ENCODE measurements around the gene CALHM5. TPM values are rescaled to one million over a fixed set of nuclear protein-coding genes. Genes with fewer than 3 reads are reported as not detected.

CALHM5 gene
- total RNA-seq, result 1.9 TPM
- long read RNA-seq, full-length matches to known transcripts, result 11 of 11 reads
- long read RNA-seq, partial matches to known transcripts, result 0 of 11 reads
- long read RNA-seq, other reads (novel, unspliced or antisense), result 0 of 11 reads

- H3K36me3 ChIP-seq, result no peaks in the 10 kb centered on the region
- TF ChIP-seq CTCF (IDR thresholded peaks at IDR 0.05), result peak; percentile 70
- ATAC-seq (peak; percentile 93), DNase-seq (no peak)
- intact Hi-C loops (cut with DNase I), result no loop called here
- peak within 1 kb of the TSS; percentile 43 for H3K4me3 ChIP-seq
- no peaks in the 10 kb centered on the region for H3K4me1 ChIP-seq
- H3K9me3 ChIP-seq, result no peaks in the 10 kb centered on the region
- H3K27ac ChIP-seq, result peak within 1 kb of the TSS; percentile 86
- no peaks in the 10 kb centered on the region for H3K27me3 ChIP-seq
Observed at GRCh38 chr6:116511424-116512110, at the start of gene CALHM5. TSS of gene CALHM5 (plus strand) at chr6:116511639. CDS start at chr6:116511697, 58 bp downstream.

GRCh38 chr6:116461932-116462885, 49.2 kb upstream of the CALHM5 start:
- Histone ChIP-seq H3K36me3 (no peaks in the 10 kb centered on the region), H3K27ac (no peak overlapping the region)
- peak; percentile 91 for ATAC-seq

GRCh38 chr6:116463301-116463700, 48.1 kb upstream of the CALHM5 start:
- Histone ChIP-seq H3K4me3 (no peak overlapping the region), H3K27ac (no peak overlapping the region), H3K4me1 (peaks cover 7% of the 10 kb centered on the region), H3K27me3 (peaks cover 7% of the 10 kb centered on the region), H3K36me3 (no peaks in the 10 kb centered on the region), H3K9me3 (no peaks in the 10 kb centered on the region)
- TF ChIP-seq CTCF (IDR thresholded peaks at IDR 0.05), result no peak
- intact Hi-C loops (cut with DNase I), result no loop called here
- ATAC-seq (no peak), DNase-seq (no peak)

More at GRCh38 chr6:116461932-116462885, 49.2 kb upstream of the CALHM5 start:
- Histone ChIP-seq H3K27me3 (peaks cover 7% of the 10 kb centered on the region), H3K4me3 (peak overlapping the region; percentile 47), H3K4me1 (peaks cover 7% of the 10 kb centered on the region), H3K9me3 (no peaks in the 10 kb centered on the region)
- TF ChIP-seq CTCF (IDR thresholded peaks at IDR 0.05), result no peak
- intact Hi-C loops (cut with DNase I), result no loop called here
- DNase-seq, result peak; percentile 80

- no peaks in the 10 kb centered on the region for H3K9me3 ChIP-seq
- H3K36me3 ChIP-seq, result no peaks in the 10 kb centered on the region
- no peak for TF ChIP-seq CTCF (IDR thresholded peaks at IDR 0.05)
- no peak overlapping the region for H3K4me3 ChIP-seq
- intact Hi-C loops (cut with DNase I), result no loop called here
- H3K27me3 ChIP-seq, result peaks cover 7% of the 10 kb centered on the region
- ATAC-seq, result peak; percentile 64
- no peak overlapping the region for H3K27ac ChIP-seq
- DNase-seq, result no peak
- H3K4me1 ChIP-seq, result peaks cover 7% of the 10 kb centered on the region
Observed at GRCh38 chr6:116465246-116465645, 46.2 kb upstream of the CALHM5 start.

GRCh38 chr6:116467096-116467495, 44.3 kb upstream of the CALHM5 start:
- no peak overlapping the region for H3K27ac ChIP-seq
- peaks cover 13% of the 10 kb centered on the region for H3K27me3 ChIP-seq
- ATAC-seq (no peak), DNase-seq (no peak)
- no peaks in the 10 kb centered on the region for H3K36me3 ChIP-seq
- no peak overlapping the region for H3K4me3 ChIP-seq
- TF ChIP-seq CTCF (IDR thresholded peaks at IDR 0.05), result no peak
- no peaks in the 10 kb centered on the region for H3K9me3 ChIP-seq
- H3K4me1 ChIP-seq, result peaks cover 7% of the 10 kb centered on the region
- intact Hi-C loops (cut with DNase I), result no loop called here

Data from upper lobe of right lung (tissue), 1 donor.